ENCODE data around the gene THAP2. TPM values are rescaled to one million over a fixed set of nuclear protein-coding genes. Genes with fewer than 3 reads are reported as not detected.

THAP2 gene
- total and polyA plus RNA-seq, 2 donors (not counting 3 experiments of a cell fraction or from before 2014, with no cell fraction given): 1.4 to 4.4 TPM

DNA sequence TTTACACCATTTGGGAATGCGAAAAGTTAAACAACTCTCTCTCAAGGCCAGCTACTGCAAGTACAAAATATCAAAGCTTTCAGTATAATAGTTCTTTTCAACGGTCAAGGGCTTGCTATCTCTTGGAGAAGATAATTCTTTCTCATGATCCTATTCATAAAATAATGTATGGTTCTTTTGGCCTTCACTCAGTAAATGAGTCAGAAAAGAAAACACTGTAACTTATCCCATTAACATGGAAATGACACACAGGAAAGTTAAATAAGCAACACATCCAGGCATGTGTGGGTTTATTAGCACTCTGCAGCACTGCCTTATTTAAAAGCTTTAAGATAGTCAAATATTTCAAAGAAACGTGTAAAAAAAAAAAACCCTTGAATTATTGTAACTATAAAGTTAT lies 37.3 kb upstream of the THAP2 start:
- intact Hi-C loops (cut with micrococcal nuclease): no loop called here
- Histone ChIP-seq H3K9me1 (replicated peaks; ENCODE audit: control insufficient read depth, extremely low read depth, insufficient read depth, low read length) (no peaks in the 10 kb centered on the region), H3K4me1 (ENCODE audit: control insufficient read depth, extremely low read depth, insufficient read depth, low read length) (peaks cover 19% of the 10 kb centered on the region), H3K4me2 (ENCODE audit: insufficient read depth, low read length) (peak overlapping the region; percentile 82), H3K79me2 (ENCODE audit: control insufficient read depth, insufficient read depth, low read length) (peaks cover 12% of the 10 kb centered on the region), H3K27me3 (ENCODE audit: control insufficient read depth in 2 of 2, insufficient read depth in 2 of 2, low read length in 2 of 2) (no peaks in the 10 kb centered on the region), H4K20me1 (replicated peaks; ENCODE audit: control insufficient read depth, extremely low read depth, insufficient read depth, low read length) (no peaks in the 10 kb centered on the region), H3K36me3 (ENCODE audit: control insufficient read depth in 2 of 2, extremely low read depth in 1 of 2, insufficient read depth in 2 of 2, low read length in 2 of 2) (peaks cover 6 to 48% of the 10 kb centered on the region in 2 experiments), H3K9me3 (replicated peaks; ENCODE audit: control insufficient read depth, insufficient read depth, low read length) (no peaks in the 10 kb centered on the region), H3K27ac (ENCODE audit: insufficient read depth, low read depth, low read length) (peak overlapping the region; percentile 64), H2AFZ (ENCODE audit: low read depth, low read length) (no peak overlapping the region), H3K4me3 (replicated peaks in 1 of 3; ENCODE audit: insufficient read depth in 1 of 3, low read depth in 1 of 3, low read length in 3 of 3) (no peak overlapping the region), H3K9ac (replicated peaks; ENCODE audit: extremely low read depth, insufficient read depth, low read length) (peak overlapping the region; percentile 37)
- FAIRE-seq (peak; percentile 56), DNase-seq (ENCODE audit: low read depth, low spot score) (peak; percentile 85)
- TF ChIP-seq FOS (IDR thresholded peaks at IDR 0.05; ENCODE audit: borderline replicate concordance, insufficient read depth, low read length) (peak; percentile 75), JUN (IDR thresholded peaks at IDR 0.05; ENCODE audit: borderline replicate concordance, insufficient read depth, insufficient read length, low read depth) (peak; percentile 77), MYC (IDR thresholded peaks at IDR 0.05; ENCODE audit: low read depth, low read length) (no peak), POLR2A (IDR thresholded peaks at IDR 0.05; ENCODE audit: low read depth, low read length) (no peak), POLR2AphosphoS5 (IDR thresholded peaks at IDR 0.05; ENCODE audit: insufficient read depth, low read depth, low read length) (no peak), EZH2 (IDR thresholded peaks at IDR 0.05; ENCODE audit: borderline replicate concordance, low read depth, low read length, severe bottlenecking) (no peak), GATA2 (IDR thresholded peaks at IDR 0.05; ENCODE audit: insufficient read depth, insufficient read length, low read depth, low read length) (no peak)
- TF ChIP-seq, protein P1, sequence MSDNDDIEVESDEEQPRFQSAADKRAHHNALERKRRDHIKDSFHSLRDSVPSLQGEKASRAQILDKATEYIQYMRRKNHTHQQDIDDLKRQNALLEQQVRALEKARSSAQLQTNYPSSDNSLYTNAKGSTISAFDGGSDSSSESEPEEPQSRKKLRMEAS (IDR thresholded peaks at IDR 0.05; ENCODE audit: insufficient read depth, insufficient read length): no peak
- TF ChIP-seq, protein P2, sequence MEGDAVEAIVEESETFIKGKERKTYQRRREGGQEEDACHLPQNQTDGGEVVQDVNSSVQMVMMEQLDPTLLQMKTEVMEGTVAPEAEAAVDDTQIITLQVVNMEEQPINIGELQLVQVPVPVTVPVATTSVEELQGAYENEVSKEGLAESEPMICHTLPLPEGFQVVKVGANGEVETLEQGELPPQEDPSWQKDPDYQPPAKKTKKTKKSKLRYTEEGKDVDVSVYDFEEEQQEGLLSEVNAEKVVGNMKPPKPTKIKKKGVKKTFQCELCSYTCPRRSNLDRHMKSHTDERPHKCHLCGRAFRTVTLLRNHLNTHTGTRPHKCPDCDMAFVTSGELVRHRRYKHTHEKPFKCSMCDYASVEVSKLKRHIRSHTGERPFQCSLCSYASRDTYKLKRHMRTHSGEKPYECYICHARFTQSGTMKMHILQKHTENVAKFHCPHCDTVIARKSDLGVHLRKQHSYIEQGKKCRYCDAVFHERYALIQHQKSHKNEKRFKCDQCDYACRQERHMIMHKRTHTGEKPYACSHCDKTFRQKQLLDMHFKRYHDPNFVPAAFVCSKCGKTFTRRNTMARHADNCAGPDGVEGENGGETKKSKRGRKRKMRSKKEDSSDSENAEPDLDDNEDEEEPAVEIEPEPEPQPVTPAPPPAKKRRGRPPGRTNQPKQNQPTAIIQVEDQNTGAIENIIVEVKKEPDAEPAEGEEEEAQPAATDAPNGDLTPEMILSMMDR (IDR thresholded peaks at IDR 0.05; ENCODE audit: extremely low read depth in 1 of 2, insufficient read depth in 1 of 2, low read depth in 1 of 2, low read length in 2 of 2): no peak
- ChIA-PET POLR2A (interaction anchor here (1.4 kb wide), 1 partner anchor 10 kb away, joined by 4 read pairs; no protein-coding TSS in a partner anchor), CTCF (interaction anchor here (0.9 to 4.4 kb wide), 8 partner anchors 9 to 121 kb away, joined by 3 to 67 read pairs (median 6); partner anchors contain the start of genes THAP2 and ZFC3H1)
- no TSS peak for BruUV-seq (replicated peaks)
- dilution Hi-C loops (cut with MboI; ENCODE audit: extremely low pct_ligation_motif_present, low sequenced_read_pairs): no loop called here

All from endothelial cell of umbilical vein (primary cell).